Transverse colon (tissue), 4 donors: Measurements from ENCODE around the gene NTRK3. TPM values are rescaled to one million over a fixed set of nuclear protein-coding genes. Genes with fewer than 3 reads are reported as not detected.

Experiments used
- DNase-seq: peaks from one replicate; pipeline ENCODE4 v3.0.0-alpha.2; 2019
- H3K27ac ChIP-seq, 4 donors: fragments of 200-600 bp; sonication (generic); 2 replicates each; pipeline ENCODE4 v1.5.1; 2016 to 2018; ENCODE audit warnings: inconsistent platforms in 4 of 4
- H3K27me3 ChIP-seq: fragments of 200-600 bp; sonication (generic); 2 replicates; pipeline ENCODE4 v1.5.1; 2017; ENCODE audit warnings: inconsistent platforms
- H3K36me3 ChIP-seq, 4 donors: fragments of 200-600 bp; sonication (generic); 2 replicates each; pipeline ENCODE4 v1.5.1; 2017 to 2019; ENCODE audit warnings: inconsistent platforms in 4 of 4
- H3K4me1 ChIP-seq, 4 donors: fragments of 200-600 bp; sonication (generic); 2 replicates each; pipeline ENCODE4 v1.5.1; 2017 to 2020; ENCODE audit warnings: inconsistent platforms in 4 of 4
- H3K4me3 ChIP-seq, 4 donors: fragments of 200-600 bp; sonication (generic); 1 replicate in 1 of 4; 2 replicates in 3 of 4; pipeline versions ENCODE4 v1.5.1 to v1.6.1; 2017 to 2019; ENCODE audit warnings: inconsistent platforms in 4 of 4
- H3K9me3 ChIP-seq, 2 donors: fragments of 200-600 bp; sonication (generic); 2 replicates each; pipeline ENCODE4 v1.5.1; 2017 to 2019; ENCODE audit warnings: inconsistent platforms in 2 of 2
- CTCF ChIP-seq, 5 experiments: fragments of 200-600 bp in 3 of 5; fragments of 450-650 bp in 2 of 5; sonication (generic) in 3 of 5; IDR thresholded peaks; 1 replicate in 2 of 5; 2 replicates in 3 of 5; pipeline ENCODE4 v1.5.1; 2016 to 2017; ENCODE audit warnings: antibody characterized with exemption in 5 of 5, inconsistent platforms in 3 of 5, mild to moderate bottlenecking in 2 of 5, moderate library complexity in 1 of 5
- EP300 ChIP-seq: sonication (generic); formaldehyde crosslinking; IDR thresholded peaks from one replicate; pipeline ENCODE4 v1.6.1; 2017; ENCODE audit warnings: antibody characterized with exemption, low read depth
- POLR2A ChIP-seq: fragments of 450-650 bp; IDR thresholded peaks from one replicate; pipeline ENCODE4 v1.6.1; 2016; ENCODE audit warnings: antibody characterized with exemption, mild to moderate bottlenecking, moderate library complexity
- POLR2AphosphoS5 ChIP-seq, 3 donors: sonication (generic); formaldehyde crosslinking; IDR thresholded peaks; one replicate each; pipeline ENCODE4 v1.6.1; 2016; ENCODE audit warnings: antibody characterized with exemption in 3 of 3
- WGBS, 2 donors: methylation state at CpG; one replicate each; pipeline ENCODE4 v1.1.5; 2018; ENCODE audit warnings: low coverage in 1 of 2; 5-methylcytosine and 5-hydroxymethylcytosine counted together
- in situ Hi-C, 4 donors: fragments of 200-750 bp; cut with MboI; loops; one replicate each; pipeline versions ENCODE4 v1.15.0 to v1.15.1; 2017; ENCODE audit warnings: low sequenced_read_pairs in 3 of 4, low pct_ligation_motif_present in 1 of 4, low pct_unique_long_range_greater_than_20kb in 1 of 4
- intact Hi-C: fragments of 100-400 bp; cut with DNase I; formaldehyde crosslinking; loops from one replicate; pipeline ENCODE4 v1.15.1; 2023; ENCODE audit warnings: low total_unique reads
- total RNA-seq, 4 donors: library from RNA; depleted of rRNA; stranded (reverse); fragments of >200 nt; gene quantifications; one replicate each; pipeline ENCODE4 v1.1.0, GENCODE V29; 2016

Gene NTRK3
- total RNA-seq, 4 donors from 2014 or later: 1.1 to 2.8 (median 2.4) TPM

GRCh38 chr15:87906444-87906843, 350.1 kb downstream of the NTRK3 start:
- H3K9me3 ChIP-seq: no peaks in the 10 kb centered on the region
- in situ Hi-C loops: no loop called here
- intact Hi-C loops: no loop called here
- no peak for DNase-seq
- 73 to 74% methylated on average over 5 to 6 of the region's 6 CpGs for WGBS, 2 donors
- no peaks in the 10 kb centered on the region for H3K36me3 ChIP-seq
- TF ChIP-seq CTCF (IDR thresholded peaks at IDR 0.05) (no peak), POLR2A (no peak), POLR2AphosphoS5 (IDR thresholded peaks at IDR 0.05) (no peak), EP300 (no peak)
- no peaks in the 10 kb centered on the region for H3K27me3 ChIP-seq
- H3K4me3 ChIP-seq: no peak overlapping the region
- H3K27ac ChIP-seq: no peak overlapping the region
- no peaks in the 10 kb centered on the region for H3K4me1 ChIP-seq

GRCh38 chr15:87902772-87903426, 353.6 kb downstream of the NTRK3 start:
- Histone ChIP-seq H3K4me1 (no peaks in the 10 kb centered on the region), H3K4me3 (no peak overlapping the region), H3K27ac (no peak overlapping the region), H3K27me3 (no peaks in the 10 kb centered on the region), H3K36me3 (no peaks in the 10 kb centered on the region), H3K9me3 (no peaks in the 10 kb centered on the region)
- intact Hi-C loops (no loop called here), in situ Hi-C loops (no loop called here)
- TF ChIP-seq POLR2A (no peak), CTCF (IDR thresholded peaks at IDR 0.05) (no peak), POLR2AphosphoS5 (IDR thresholded peaks at IDR 0.05) (no peak), EP300 (no peak)
- WGBS, 2 donors: 70 to 84% methylated on average over 6 to 10 of the region's 10 CpGs
- no peak for DNase-seq

GRCh38 chr15:87901926-87902690, 354.4 kb downstream of the NTRK3 start:
- H3K4me1 ChIP-seq: no peaks in the 10 kb centered on the region
- no peak overlapping the region for H3K27ac ChIP-seq
- no peak overlapping the region for H3K4me3 ChIP-seq
- H3K36me3 ChIP-seq: no peaks in the 10 kb centered on the region
- no peaks in the 10 kb centered on the region for H3K27me3 ChIP-seq
- intact Hi-C loops (no loop called here), in situ Hi-C loops (no loop called here)
- H3K9me3 ChIP-seq: no peaks in the 10 kb centered on the region
- WGBS, 2 donors: 54 to 65% methylated on average over 3 of the region's 3 CpGs
- no peak for TF ChIP-seq POLR2A
- no peak for TF ChIP-seq CTCF (IDR thresholded peaks at IDR 0.05)
- no peak for TF ChIP-seq EP300
- no peak for TF ChIP-seq POLR2AphosphoS5 (IDR thresholded peaks at IDR 0.05)
- DNase-seq: no peak

GRCh38 chr15:87901008-87901407, 355.5 kb downstream of the NTRK3 start:
- Histone ChIP-seq H3K4me1 (no peaks in the 10 kb centered on the region), H3K36me3 (no peaks in the 10 kb centered on the region), H3K4me3 (no peak overlapping the region), H3K27ac (no peak overlapping the region), H3K27me3 (no peaks in the 10 kb centered on the region), H3K9me3 (no peaks in the 10 kb centered on the region)
- TF ChIP-seq POLR2AphosphoS5 (IDR thresholded peaks at IDR 0.05) (no peak), POLR2A (no peak), EP300 (no peak), CTCF (IDR thresholded peaks at IDR 0.05) (no peak)
- DNase-seq: no peak
- in situ Hi-C loops: no loop called here
- intact Hi-C loops: no loop called here
- 0 to 18% methylated on average over 1 of the region's 1 CpG for WGBS, 2 donors
